HepG2 (cell line): ENCODE results near the gene NR1H2. TPM values are rescaled to one million over a fixed set of nuclear protein-coding genes. Genes with fewer than 3 reads are reported as not detected.

Source experiments
- ATAC-seq: fragments of 200-7000 bp; cut with Tn5 transposase; 3 replicates; pipeline ENCODE4 v1.9.1; 2020; ENCODE audit warnings: mild to moderate bottlenecking, moderate library complexity
- BruUV-seq: library from RNA; stranded (reverse); fragments of 400-500 nt; replicated peaks from 2 replicates; lab custom pipeline; 2021; lab: Mats Ljungman, UMichigan
- CTCF ChIA-PET: fragments of 300-600 bp; formaldehyde crosslinking; extraction: SDS; loops from one replicate; lab custom pipeline; 2021; ENCODE audit warnings: low total read pairs, inconsistent platforms, low intra/inter-chr PET ratio; lab: Yijun Ruan, JAX
- POLR2A ChIA-PET: fragments of 350-600 bp; sonication (Branson Sonifier 250); formaldehyde crosslinking; loops from one replicate; lab custom pipeline; 2020; ENCODE audit warnings: antibody characterized with exemption, inconsistent platforms; lab: Yijun Ruan, JAX
- DNase-seq: peaks from one replicate; pipeline ENCODE4 v3.0.0-alpha.2; 2015; ENCODE audit warnings: low spot score
- FAIRE-seq: peaks from 3 replicates; lab custom pipeline; 2011; peaks lifted over from hg19 to GRCh38; lab: Jason Lieb, UNC
- H2AFZ ChIP-seq: one replicate; pipeline ENCODE4 v1.6.1; 2011; ENCODE audit warnings: low read length, inconsistent platforms
- H3K27ac ChIP-seq: fragments of 300-600 bp; 3 replicates; pipeline ENCODE4 v1.8.0; 2011; ENCODE audit warnings: mixed run types, mild to moderate bottlenecking, mixed read lengths, low read length, inconsistent platforms; ENCODE audit not compliant: insufficient read depth; ENCODE audit errors: extremely low read length
- H3K27me3 ChIP-seq, 2 experiments: fragments of 200-600 bp in 1 of 2; 2 replicates in 1 of 2; 3 replicates in 1 of 2; pipeline versions ENCODE4 v1.6.0 to v1.8.0; 2011; ENCODE audit warnings: low read length in 2 of 2, mild to moderate bottlenecking in 2 of 2, moderate library complexity in 2 of 2, inconsistent platforms in 1 of 2; ENCODE audit not compliant: insufficient read depth in 2 of 2, control insufficient read depth in 1 of 2
- H3K36me3 ChIP-seq, 2 experiments: fragments of 200-600 bp in 1 of 2; replicated peaks in 1 of 2; 2 replicates in 1 of 2; 3 replicates in 1 of 2; pipeline versions ENCODE4 v1.5.1 to v1.8.0; 2011; ENCODE audit warnings: low read length in 2 of 2, inconsistent platforms in 1 of 2; ENCODE audit not compliant: insufficient read depth in 2 of 2, control insufficient read depth in 1 of 2
- H3K4me1 ChIP-seq: 2 replicates; pipeline ENCODE4 v1.5.1; 2012; ENCODE audit warnings: low read length, inconsistent platforms; ENCODE audit not compliant: insufficient read depth
- H3K4me2 ChIP-seq: 2 replicates; pipeline ENCODE4 v1.6.0; 2011; ENCODE audit warnings: low read depth, low read length, inconsistent platforms
- H3K4me3 ChIP-seq, 3 experiments: fragments of 200-600 bp in 1 of 3; sonication (generic), shearing (Covaris generic) in 1 of 3; replicated peaks in 1 of 3; 2 replicates each; pipeline ENCODE4 v1.5.1; 2011 to 2016; ENCODE audit warnings: low read length in 3 of 3, inconsistent platforms in 2 of 3, low read depth in 2 of 3, mild to moderate bottlenecking in 2 of 3, control low read depth in 1 of 3, mixed read lengths in 1 of 3; ENCODE audit not compliant: insufficient read depth in 1 of 3
- H3K79me2 ChIP-seq: one replicate; pipeline ENCODE4 v1.6.1; 2011; ENCODE audit warnings: low read length, inconsistent platforms; ENCODE audit not compliant: insufficient read depth
- H3K9ac ChIP-seq: 2 replicates; pipeline ENCODE4 v1.6.0; 2011; ENCODE audit warnings: mild to moderate bottlenecking, low read depth, low read length, inconsistent platforms; ENCODE audit not compliant: insufficient read depth
- H3K9me3 ChIP-seq: 2 replicates; pipeline ENCODE4 v1.5.1; 2012; ENCODE audit warnings: mild to moderate bottlenecking, low read length
- H4K20me1 ChIP-seq: 2 replicates; pipeline ENCODE4 v1.6.0; 2011; ENCODE audit warnings: inconsistent platforms, mild to moderate bottlenecking, low read length, moderate library complexity; ENCODE audit not compliant: insufficient read depth
- HMGA1 ChIP-seq: sonication (generic); formaldehyde crosslinking; conservative IDR thresholded peaks from 2 replicates; pipeline ENCODE4 v1.4.0; 2020; ENCODE audit warnings: missing genetic modification reagents
- PAWR ChIP-seq: sonication (generic); formaldehyde crosslinking; IDR thresholded peaks from 2 replicates; pipeline ENCODE4 v1.4.0; 2020; ENCODE audit warnings: missing genetic modification reagents, mild to moderate bottlenecking, borderline replicate concordance
- PRMT3 ChIP-seq: sonication (generic); formaldehyde crosslinking; IDR thresholded peaks from 2 replicates; pipeline ENCODE4 v1.8.1; 2022; ENCODE audit warnings: low read depth, mild to moderate bottlenecking, moderate library complexity, missing genetic modification reagents, borderline replicate concordance
- SAP130 ChIP-seq: IDR thresholded peaks from 2 replicates; pipeline ENCODE4 v1.6.1; 2016; ENCODE audit warnings: low read depth
- ZNF382 ChIP-seq: sonication (generic); formaldehyde crosslinking; IDR thresholded peaks from 2 replicates; pipeline ENCODE4 v1.5.0; 2020; ENCODE audit warnings: missing genetic modification reagents, mild to moderate bottlenecking, borderline replicate concordance
- ZNF577 ChIP-seq: sonication (generic); formaldehyde crosslinking; IDR thresholded peaks from 2 replicates; pipeline ENCODE4 v1.4.0; 2020; ENCODE audit warnings: mild to moderate bottlenecking, low read depth, missing genetic modification reagents, borderline replicate concordance
- ZNF713 ChIP-seq: sonication (generic); formaldehyde crosslinking; IDR thresholded peaks from 2 replicates; pipeline ENCODE4 v1.4.0; 2020; ENCODE audit warnings: mild to moderate bottlenecking, missing genetic modification reagents
- WGBS: methylation state at CpG from one replicate; pipeline ENCODE4 v1.1.6; 2017; ENCODE audit warnings: low lambda C conversion rate; 5-methylcytosine and 5-hydroxymethylcytosine counted together
- in situ Hi-C: cut with HindIII; loops from 2 replicates; pipeline ENCODE4 v1.10.0; 2017; ENCODE audit warnings: low pct_unique_long_range_greater_than_20kb; ENCODE audit not compliant: extremely low pct_ligation_motif_present
- intact Hi-C: fragments of 100-400 bp; cut with micrococcal nuclease; formaldehyde crosslinking; loops from one replicate; pipeline ENCODE4 v1.10.0; 2022; ENCODE audit not compliant: unreplicated experiment
- polyA plus RNA-seq, 8 experiments: library from polyadenylated mRNA; depleted of rRNA in 3 of 8; stranded (reverse) in 7 of 8; unstranded in 1 of 8; fragments of >200 nt; fragmentation: Illumina TruSeq in 4 of 8; extraction: Trizol in 4 of 8; gene quantifications; 2 replicates each; pipeline versions ENCODE4 v1.2.1 to v1.2.3, GENCODE V29; 2011 to 2016; ENCODE audit warnings: low read depth in 4 of 8, missing spikeins in 1 of 8, mixed read lengths in 1 of 8; ENCODE audit not compliant: insufficient read depth in 1 of 8
- total RNA-seq, 5 experiments: library from RNA; depleted of rRNA; stranded (reverse); fragments of >200 nt; fragmentation: Illumina TruSeq; extraction: Trizol; gene quantifications; 2 replicates each; pipeline ENCODE4 v1.2.3, GENCODE V29; 2016; ENCODE audit warnings: low read depth in 1 of 5
- TF ChIP-seq, protein P1 (sequence below): IDR thresholded peaks from 2 replicates; pipeline ENCODE4 v1.4.0; 2020; ENCODE audit warnings: mild to moderate bottlenecking, missing genetic modification reagents
- TF ChIP-seq, protein P2 (sequence below): sonication (generic); formaldehyde crosslinking; IDR thresholded peaks from 2 replicates; pipeline ENCODE4 v1.4.0; 2020; ENCODE audit warnings: missing genetic modification reagents, borderline replicate concordance
- TF ChIP-seq, protein P3 (sequence below): IDR thresholded peaks from 2 replicates; pipeline ENCODE4 v1.6.1; 2012; ENCODE audit warnings: low read depth, low read length, improper control_type of control experiment
- TF ChIP-seq, protein P4 (sequence below): sonication (generic); formaldehyde crosslinking; IDR thresholded peaks from 2 replicates; pipeline ENCODE4 v1.4.0; 2020; ENCODE audit warnings: missing genetic modification reagents
- TF ChIP-seq, protein P5 (sequence below): sonication (generic); formaldehyde crosslinking; IDR thresholded peaks from 2 replicates; pipeline ENCODE4 v1.4.0; 2020; ENCODE audit warnings: missing genetic modification reagents

NR1H2 gene
- total and polyA plus RNA-seq, 2 of the 13 experiments (the other 11 are each of a cell fraction or from before 2014, with no cell fraction given), result 10.3 to 13.5 TPM

DNA sequence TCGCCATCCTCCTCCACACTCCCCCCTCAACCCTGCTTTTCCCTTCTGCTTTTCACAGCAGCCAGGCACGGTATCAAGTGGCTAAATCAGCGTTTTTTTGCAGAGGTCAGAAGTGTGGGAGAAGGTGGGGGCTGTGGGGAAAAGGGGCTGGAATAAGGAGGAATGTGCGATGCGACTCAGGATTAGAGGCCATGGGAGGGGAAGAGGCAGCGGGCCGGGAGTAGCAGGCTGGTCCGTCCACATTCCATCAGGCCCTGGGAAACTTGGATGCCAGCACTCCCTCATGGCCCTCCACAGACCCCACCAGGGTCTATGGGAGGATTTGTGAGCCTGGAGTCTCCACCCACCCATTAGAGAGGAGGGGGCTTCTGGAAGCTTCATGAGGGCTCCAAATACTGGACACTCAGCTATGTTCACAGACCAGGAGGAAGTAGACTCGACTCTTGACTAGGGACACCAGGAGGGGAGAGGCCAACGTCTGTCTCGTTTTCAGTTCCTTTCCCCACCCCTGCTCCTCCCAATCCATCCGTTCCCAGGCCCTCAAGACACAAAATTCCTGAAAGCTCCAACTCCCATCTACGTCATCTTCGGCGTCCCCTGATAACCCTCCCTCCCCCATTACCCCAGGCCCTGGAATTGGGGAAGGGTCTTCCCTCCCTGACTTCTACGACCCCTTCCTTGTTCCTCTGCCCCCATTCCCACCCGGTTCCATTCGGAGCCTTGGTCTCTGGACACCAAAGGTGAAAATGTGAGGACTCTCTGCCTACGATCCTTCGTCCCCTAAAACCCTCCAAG, 43.8 kb upstream of the NR1H2 start:
- intact Hi-C loops, result loop anchor here (1.0 kb wide), 1 partner anchor 17 kb away; no protein-coding TSS in a partner anchor
- FAIRE-seq, result no peak
- peak overlapping the region; percentile 99; the same call in 1 of the 2 replicates for H3K4me2 ChIP-seq
- no peak overlapping the region for H3K4me3 ChIP-seq
- in situ Hi-C loops, result no loop called here
- no TSS peak for BruUV-seq
- POLR2A ChIA-PET, result interaction anchor here (1.0 to 1.1 kb wide), 2 partner anchors 11 to 52 kb away, joined by 4 to 7 read pairs; partner anchors contain the start of gene POLD1
- H3K9ac ChIP-seq, result no peak overlapping the region
- TF ChIP-seq, protein P1, sequence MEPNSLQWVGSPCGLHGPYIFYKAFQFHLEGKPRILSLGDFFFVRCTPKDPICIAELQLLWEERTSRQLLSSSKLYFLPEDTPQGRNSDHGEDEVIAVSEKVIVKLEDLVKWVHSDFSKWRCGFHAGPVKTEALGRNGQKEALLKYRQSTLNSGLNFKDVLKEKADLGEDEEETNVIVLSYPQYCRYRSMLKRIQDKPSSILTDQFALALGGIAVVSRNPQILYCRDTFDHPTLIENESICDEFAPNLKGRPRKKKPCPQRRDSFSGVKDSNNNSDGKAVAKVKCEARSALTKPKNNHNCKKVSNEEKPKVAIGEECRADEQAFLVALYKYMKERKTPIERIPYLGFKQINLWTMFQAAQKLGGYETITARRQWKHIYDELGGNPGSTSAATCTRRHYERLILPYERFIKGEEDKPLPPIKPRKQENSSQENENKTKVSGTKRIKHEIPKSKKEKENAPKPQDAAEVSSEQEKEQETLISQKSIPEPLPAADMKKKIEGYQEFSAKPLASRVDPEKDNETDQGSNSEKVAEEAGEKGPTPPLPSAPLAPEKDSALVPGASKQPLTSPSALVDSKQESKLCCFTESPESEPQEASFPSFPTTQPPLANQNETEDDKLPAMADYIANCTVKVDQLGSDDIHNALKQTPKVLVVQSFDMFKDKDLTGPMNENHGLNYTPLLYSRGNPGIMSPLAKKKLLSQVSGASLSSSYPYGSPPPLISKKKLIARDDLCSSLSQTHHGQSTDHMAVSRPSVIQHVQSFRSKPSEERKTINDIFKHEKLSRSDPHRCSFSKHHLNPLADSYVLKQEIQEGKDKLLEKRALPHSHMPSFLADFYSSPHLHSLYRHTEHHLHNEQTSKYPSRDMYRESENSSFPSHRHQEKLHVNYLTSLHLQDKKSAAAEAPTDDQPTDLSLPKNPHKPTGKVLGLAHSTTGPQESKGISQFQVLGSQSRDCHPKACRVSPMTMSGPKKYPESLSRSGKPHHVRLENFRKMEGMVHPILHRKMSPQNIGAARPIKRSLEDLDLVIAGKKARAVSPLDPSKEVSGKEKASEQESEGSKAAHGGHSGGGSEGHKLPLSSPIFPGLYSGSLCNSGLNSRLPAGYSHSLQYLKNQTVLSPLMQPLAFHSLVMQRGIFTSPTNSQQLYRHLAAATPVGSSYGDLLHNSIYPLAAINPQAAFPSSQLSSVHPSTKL (CRISPR knock-in tag), result no peak
- TF ChIP-seq, protein P2, sequence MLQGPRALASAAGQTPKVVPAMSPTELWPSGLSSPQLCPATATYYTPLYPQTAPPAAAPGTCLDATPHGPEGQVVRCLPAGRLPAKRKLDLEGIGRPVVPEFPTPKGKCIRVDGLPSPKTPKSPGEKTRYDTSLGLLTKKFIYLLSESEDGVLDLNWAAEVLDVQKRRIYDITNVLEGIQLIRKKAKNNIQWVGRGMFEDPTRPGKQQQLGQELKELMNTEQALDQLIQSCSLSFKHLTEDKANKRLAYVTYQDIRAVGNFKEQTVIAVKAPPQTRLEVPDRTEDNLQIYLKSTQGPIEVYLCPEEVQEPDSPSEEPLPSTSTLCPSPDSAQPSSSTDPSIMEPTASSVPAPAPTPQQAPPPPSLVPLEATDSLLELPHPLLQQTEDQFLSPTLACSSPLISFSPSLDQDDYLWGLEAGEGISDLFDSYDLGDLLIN (CRISPR knock-in tag), result no peak
- TF ChIP-seq SAP130, result no peak
- TF ChIP-seq, protein P3, sequence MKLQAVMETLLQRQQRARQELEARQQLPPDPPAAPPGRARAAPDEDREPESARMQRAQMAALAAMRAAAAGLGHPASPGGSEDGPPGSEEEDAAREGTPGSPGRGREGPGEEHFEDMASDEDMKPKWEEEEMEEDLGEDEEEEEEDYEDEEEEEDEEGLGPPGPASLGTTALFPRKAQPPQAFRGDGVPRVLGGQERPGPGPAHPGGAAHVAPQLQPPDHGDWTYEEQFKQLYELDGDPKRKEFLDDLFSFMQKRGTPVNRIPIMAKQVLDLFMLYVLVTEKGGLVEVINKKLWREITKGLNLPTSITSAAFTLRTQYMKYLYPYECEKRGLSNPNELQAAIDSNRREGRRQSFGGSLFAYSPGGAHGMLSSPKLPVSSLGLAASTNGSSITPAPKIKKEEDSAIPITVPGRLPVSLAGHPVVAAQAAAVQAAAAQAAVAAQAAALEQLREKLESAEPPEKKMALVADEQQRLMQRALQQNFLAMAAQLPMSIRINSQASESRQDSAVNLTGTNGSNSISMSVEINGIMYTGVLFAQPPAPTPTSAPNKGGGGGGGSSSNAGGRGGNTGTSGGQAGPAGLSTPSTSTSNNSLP, result no peak
- no peak for TF ChIP-seq ZNF577 (CRISPR knock-in tag)
- TF ChIP-seq PRMT3 (CRISPR knock-in tag), result no peak
- TF ChIP-seq PAWR (CRISPR knock-in tag), result no peak
- TF ChIP-seq ZNF382 (CRISPR knock-in tag), result no peak
- TF ChIP-seq, protein P4, sequence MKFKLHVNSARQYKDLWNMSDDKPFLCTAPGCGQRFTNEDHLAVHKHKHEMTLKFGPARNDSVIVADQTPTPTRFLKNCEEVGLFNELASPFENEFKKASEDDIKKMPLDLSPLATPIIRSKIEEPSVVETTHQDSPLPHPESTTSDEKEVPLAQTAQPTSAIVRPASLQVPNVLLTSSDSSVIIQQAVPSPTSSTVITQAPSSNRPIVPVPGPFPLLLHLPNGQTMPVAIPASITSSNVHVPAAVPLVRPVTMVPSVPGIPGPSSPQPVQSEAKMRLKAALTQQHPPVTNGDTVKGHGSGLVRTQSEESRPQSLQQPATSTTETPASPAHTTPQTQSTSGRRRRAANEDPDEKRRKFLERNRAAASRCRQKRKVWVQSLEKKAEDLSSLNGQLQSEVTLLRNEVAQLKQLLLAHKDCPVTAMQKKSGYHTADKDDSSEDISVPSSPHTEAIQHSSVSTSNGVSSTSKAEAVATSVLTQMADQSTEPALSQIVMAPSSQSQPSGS (CRISPR knock-in tag), result no peak
- TF ChIP-seq HMGA1 (CRISPR knock-in tag), result no peak
- no peak for TF ChIP-seq ZNF713 (CRISPR knock-in tag)
- TF ChIP-seq, protein P5, sequence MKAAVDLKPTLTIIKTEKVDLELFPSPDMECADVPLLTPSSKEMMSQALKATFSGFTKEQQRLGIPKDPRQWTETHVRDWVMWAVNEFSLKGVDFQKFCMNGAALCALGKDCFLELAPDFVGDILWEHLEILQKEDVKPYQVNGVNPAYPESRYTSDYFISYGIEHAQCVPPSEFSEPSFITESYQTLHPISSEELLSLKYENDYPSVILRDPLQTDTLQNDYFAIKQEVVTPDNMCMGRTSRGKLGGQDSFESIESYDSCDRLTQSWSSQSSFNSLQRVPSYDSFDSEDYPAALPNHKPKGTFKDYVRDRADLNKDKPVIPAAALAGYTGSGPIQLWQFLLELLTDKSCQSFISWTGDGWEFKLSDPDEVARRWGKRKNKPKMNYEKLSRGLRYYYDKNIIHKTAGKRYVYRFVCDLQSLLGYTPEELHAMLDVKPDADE (CRISPR knock-in tag), result no peak
- H3K27me3 ChIP-seq, result no peaks in the 10 kb centered on the region
- no peaks in the 10 kb centered on the region for H3K9me3 ChIP-seq
- no peak for ATAC-seq
- CTCF ChIA-PET, result no interaction called here
- H3K4me1 ChIP-seq, result peaks cover 51% of the 10 kb centered on the region
- no peak for DNase-seq
- no peak overlapping the region for H3K27ac ChIP-seq
- H3K79me2 ChIP-seq, result no peaks in the 10 kb centered on the region
- WGBS, result 80% methylated on average over 20 of the region's 20 CpGs
- H2AFZ ChIP-seq, result no peak overlapping the region
- 0 out of 2 replicates have a peak, but pooled peaks cover 2% of the 10 kb centered on the region for H4K20me1 ChIP-seq
- no peaks in the 10 kb centered on the region for H3K36me3 ChIP-seq
